ENCODE data around the gene NHERF1.

The NHERF1 gene

DNA sequence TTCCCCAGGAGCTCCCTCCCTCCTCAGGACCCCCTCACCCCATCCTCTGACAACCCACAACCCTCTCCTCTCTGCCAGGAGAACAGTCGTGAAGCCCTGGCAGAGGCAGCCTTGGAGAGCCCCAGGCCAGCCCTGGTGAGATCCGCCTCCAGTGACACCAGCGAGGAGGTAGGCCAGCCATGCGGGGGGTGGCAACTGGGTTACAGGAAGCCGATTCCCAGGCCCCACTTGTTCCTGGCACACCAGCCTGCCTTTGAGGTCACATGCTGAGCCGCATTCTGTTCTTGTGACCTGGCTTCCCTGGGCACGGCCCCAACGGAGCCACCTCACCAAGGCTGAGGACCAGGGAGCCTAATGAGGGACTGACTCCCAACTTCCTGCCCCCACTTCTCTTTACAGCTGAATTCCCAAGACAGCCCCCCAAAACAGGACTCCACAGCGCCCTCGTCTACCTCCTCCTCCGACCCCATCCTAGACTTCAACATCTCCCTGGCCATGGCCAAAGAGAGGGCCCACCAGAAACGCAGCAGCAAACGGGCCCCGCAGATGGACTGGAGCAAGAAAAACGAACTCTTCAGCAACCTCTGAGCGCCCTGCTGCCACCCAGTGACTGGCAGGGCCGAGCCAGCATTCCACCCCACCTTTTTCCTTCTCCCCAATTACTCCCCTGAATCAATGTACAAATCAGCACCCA is 19.8 kb downstream of the NHERF1 start:
- no peak for DNase-seq (ENCODE audit: low spot score)

DNA sequence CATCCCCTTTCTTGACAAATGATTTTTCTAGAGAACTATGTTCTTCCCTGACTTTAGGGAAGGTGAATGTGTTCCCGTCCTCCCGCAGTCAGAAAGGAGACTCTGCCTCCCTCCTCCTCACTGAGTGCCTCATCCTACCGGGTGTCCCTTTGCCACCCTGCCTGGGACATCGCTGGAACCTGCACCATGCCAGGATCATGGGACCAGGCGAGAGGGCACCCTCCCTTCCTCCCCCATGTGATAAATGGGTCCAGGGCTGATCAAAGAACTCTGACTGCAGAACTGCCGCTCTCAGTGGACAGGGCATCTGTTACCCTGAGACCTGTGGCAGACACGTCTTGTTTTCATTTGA is 20.3 kb downstream of the NHERF1 start:
- DNase-seq (ENCODE audit: low spot score) = no peak

GRCh38 chr17:74769266-74769855 is 20.9 kb downstream of the NHERF1 start:
- DNase-seq (ENCODE audit: low spot score) = no peak

DNA sequence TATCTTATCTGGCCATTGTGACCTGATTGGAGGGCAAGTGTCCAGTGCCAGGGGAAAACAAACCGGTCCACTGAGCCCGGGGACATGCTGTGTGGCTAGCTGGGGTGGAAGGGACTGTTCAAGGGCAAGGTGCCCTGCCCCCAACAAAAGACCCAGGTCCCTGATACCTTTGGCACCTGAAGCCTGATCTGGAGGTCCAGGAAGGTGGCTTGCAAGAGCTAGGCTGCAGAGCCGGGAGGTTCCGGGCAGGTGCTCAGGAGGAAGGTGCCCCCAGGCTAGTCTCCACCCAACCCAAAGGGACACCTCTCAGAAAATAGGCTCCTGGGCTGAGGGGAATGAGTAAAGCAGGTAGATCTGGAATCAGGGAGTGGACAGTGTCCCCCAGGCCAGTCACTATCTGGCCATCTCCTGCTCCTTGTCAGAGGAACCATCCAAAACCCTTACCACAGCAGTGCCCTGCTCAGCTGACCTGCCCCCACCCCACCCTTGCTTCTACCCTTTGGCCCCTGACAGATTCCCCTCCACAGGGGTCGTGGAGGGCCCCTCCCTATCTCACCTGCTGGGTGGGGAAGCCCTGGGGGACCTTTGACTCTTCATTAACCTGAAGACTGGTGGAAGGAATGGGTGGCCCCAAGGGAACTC is 21.5 kb downstream of the NHERF1 start:
- DNase-seq (ENCODE audit: low spot score) = no peak

GRCh38 chr17:74770498-74771318 is 22.3 kb downstream of the NHERF1 start:
- DNase-seq (ENCODE audit: low spot score) = no peak

- DNase-seq (ENCODE audit: low spot score) = no peak
These were observed 23.0 kb downstream of the NHERF1 start for GRCh38 chr17:74771319-74771914.

- no peak for DNase-seq (ENCODE audit: low spot score)
These were observed 23.6 kb downstream of the NHERF1 start for GRCh38 chr17:74772053-74772452.

GRCh38 chr17:74773414-74773813 is 25.0 kb downstream of the NHERF1 start:
- DNase-seq (ENCODE audit: low spot score) = no peak

DNA sequence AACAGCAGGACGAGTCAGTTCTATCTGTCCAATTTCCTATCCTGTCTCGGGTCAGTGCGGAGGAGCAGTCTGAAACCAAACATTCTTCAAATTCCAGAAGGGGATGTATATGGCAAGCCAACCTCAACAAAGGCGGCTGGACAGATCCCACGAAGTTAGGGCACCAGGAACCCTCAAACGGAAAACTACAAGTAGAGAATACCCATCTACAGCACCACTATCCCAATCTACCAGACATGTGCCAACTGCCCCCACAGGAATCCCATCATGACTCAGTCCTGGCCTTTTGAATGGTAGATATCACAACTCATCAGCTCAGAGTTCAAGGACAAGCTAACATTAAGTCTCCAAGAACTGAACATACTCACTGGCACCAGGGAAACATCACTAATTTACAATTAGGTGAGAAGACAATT is 25.5 kb downstream of the NHERF1 start:
- DNase-seq (ENCODE audit: low spot score) = no peak

- DNase-seq (ENCODE audit: low spot score) = no peak
These were observed 27.1 kb downstream of the NHERF1 start for GRCh38 chr17:74775409-74776043.

GRCh38 chr17:74776044-74776962 is 27.9 kb downstream of the NHERF1 start, which contains the start of gene NAT9:
Gene NAT9 (minus strand): TSS chr17:74776345. CDS start chr17:74775698, 647 bp downstream.
- peak; percentile 99 for DNase-seq (ENCODE audit: low spot score)

GRCh38 chr17:74776990-74777389 is 28.6 kb downstream of the NHERF1 start:
- no peak for DNase-seq (ENCODE audit: low spot score)

- DNase-seq (ENCODE audit: low spot score) = no peak
These were observed 29.6 kb downstream of the NHERF1 start for GRCh38 chr17:74777901-74778515.

GRCh38 chr17:74778960-74779359 is 30.5 kb downstream of the NHERF1 start:
- DNase-seq (ENCODE audit: low spot score) = no peak

GRCh38 chr17:74779501-74779900 is 31.1 kb downstream of the NHERF1 start:
- no peak for DNase-seq (ENCODE audit: low spot score)

- DNase-seq (ENCODE audit: low spot score) = no peak
These were observed 31.5 kb downstream of the NHERF1 start for GRCh38 chr17:74779948-74780400.

- no peak for DNase-seq (ENCODE audit: low spot score)
These were observed 32.2 kb downstream of the NHERF1 start for GRCh38 chr17:74780443-74781238.

GRCh38 chr17:74782571-74782970 is 34.1 kb downstream of the NHERF1 start:
- DNase-seq (ENCODE audit: low spot score) = no peak

DNA sequence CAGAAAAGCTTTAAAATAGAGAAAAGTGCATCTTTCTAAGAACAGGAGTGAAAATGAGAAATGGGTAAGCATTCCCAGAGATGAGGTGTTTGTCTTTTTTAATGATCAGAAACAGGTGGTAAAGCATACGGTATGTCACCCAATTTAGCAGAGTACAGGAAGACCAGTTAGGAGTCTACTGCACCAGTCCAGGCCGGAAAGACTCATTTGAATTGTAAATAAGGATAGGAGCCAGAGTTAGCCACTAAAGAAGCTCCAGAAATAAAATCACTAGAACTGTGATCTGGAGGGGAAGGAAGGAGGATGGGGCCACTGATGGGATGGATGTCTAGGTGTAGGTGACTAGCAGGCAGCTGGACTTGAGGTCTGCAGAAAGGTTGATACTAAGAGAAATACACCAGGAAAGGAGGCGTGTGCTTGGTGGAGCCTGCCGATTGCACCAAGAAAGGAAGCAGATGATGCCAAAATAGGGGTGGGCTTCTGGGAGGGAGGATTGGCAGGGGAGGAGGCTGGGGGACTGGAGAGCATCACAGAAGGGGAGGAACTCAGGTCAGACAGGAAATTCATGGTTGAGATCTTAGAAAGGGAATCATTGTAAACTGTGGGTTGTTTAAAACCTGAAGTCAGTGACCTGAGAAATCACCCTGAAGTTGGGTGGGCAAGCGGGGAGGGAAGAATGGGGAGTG is 35.8 kb downstream of the NHERF1 start:
- no peak for DNase-seq (ENCODE audit: low spot score)

Data from LoVo (cell line).